Inferior parietal cortex (tissue), 1 donor: ENCODE data around the gene SCUBE1.

Experiments used
- DNase-seq: peaks from one replicate; pipeline ENCODE4 v3.0.0-alpha.2; 2016; ENCODE audit errors: extremely low spot score

Gene SCUBE1

GRCh38 chr22:43257549-43257948 is 85.6 kb downstream of the SCUBE1 start:
- no peak for DNase-seq

- no peak for DNase-seq
These were observed 86.1 kb downstream of the SCUBE1 start for GRCh38 chr22:43256976-43257545.

- no peak for DNase-seq
These were observed 86.6 kb downstream of the SCUBE1 start for GRCh38 chr22:43256569-43256968.

GRCh38 chr22:43255299-43255698 is 87.9 kb downstream of the SCUBE1 start:
- DNase-seq: no peak

GRCh38 chr22:43253839-43254238 is 89.3 kb downstream of the SCUBE1 start:
- no peak for DNase-seq

GRCh38 chr22:43252319-43252718 is 90.9 kb downstream of the SCUBE1 start:
- no peak for DNase-seq

GRCh38 chr22:43249789-43250471 is 93.2 kb downstream of the SCUBE1 start:
- no peak for DNase-seq

- DNase-seq: no peak
These were observed 95.5 kb downstream of the SCUBE1 start for GRCh38 chr22:43247546-43248260.

- DNase-seq: no peak
These were observed 97.0 kb downstream of the SCUBE1 start for GRCh38 chr22:43246188-43246587.

- DNase-seq: no peak
These were observed 97.5 kb downstream of the SCUBE1 start for GRCh38 chr22:43245717-43246116.

- no peak for DNase-seq
These were observed 98.2 kb downstream of the SCUBE1 start for GRCh38 chr22:43244803-43245527.

GRCh38 chr22:43244402-43244801 is 98.8 kb downstream of the SCUBE1 start:
- DNase-seq: no peak

GRCh38 chr22:43243324-43243723 is 99.8 kb downstream of the SCUBE1 start:
- DNase-seq: no peak

- DNase-seq: no peak
These were observed 100.5 kb downstream of the SCUBE1 start for GRCh38 chr22:43242627-43243026.

- no peak for DNase-seq
These were observed 101.3 kb downstream of the SCUBE1 start for GRCh38 chr22:43241699-43242386.

GRCh38 chr22:43241138-43241597 is 102.0 kb downstream of the SCUBE1 start:
- no peak for DNase-seq

GRCh38 chr22:43240614-43241013 is 102.6 kb downstream of the SCUBE1 start:
- DNase-seq: no peak

- no peak for DNase-seq
These were observed 103.2 kb downstream of the SCUBE1 start for GRCh38 chr22:43239956-43240355.

GRCh38 chr22:43239193-43239780 is 103.9 kb downstream of the SCUBE1 start:
- no peak for DNase-seq

GRCh38 chr22:43238526-43239006 is 104.6 kb downstream of the SCUBE1 start:
- no peak for DNase-seq

- DNase-seq: no peak
These were observed 105.9 kb downstream of the SCUBE1 start for GRCh38 chr22:43237280-43237679.
